HepG2 (cell line): ENCODE measurements around the gene ZNF581. TPM values are rescaled to one million over a fixed set of nuclear protein-coding genes. Genes with fewer than 3 reads are reported as not detected.
A peak's percentile ranks its signal among the peaks of the same experiment; 100 is the strongest.

Source experiments
- CREM ChIP-seq, 2 experiments: sonication (generic) in 1 of 2; formaldehyde crosslinking in 1 of 2; IDR thresholded peaks; 2 replicates each; pipeline versions ENCODE4 v1.4.0 to v1.6.1; 2016 to 2020; ENCODE audit warnings: antibody characterized with exemption in 1 of 2, mild to moderate bottlenecking in 1 of 2, missing genetic modification reagents in 1 of 2
- FIP1L1 ChIP-seq: fragments of 200-400 bp; formaldehyde crosslinking; IDR thresholded peaks from 2 replicates; pipeline ENCODE4 v1.6.1; 2018; ENCODE audit warnings: low read depth, mild to moderate bottlenecking, low read length, moderate library complexity, borderline replicate concordance; ENCODE audit not compliant: insufficient read depth
- GZF1 ChIP-seq: sonication (generic); formaldehyde crosslinking; IDR thresholded peaks from 2 replicates; pipeline ENCODE4 v1.5.1; 2020; ENCODE audit warnings: mild to moderate bottlenecking, missing genetic modification reagents
- KAT7 ChIP-seq: IDR thresholded peaks from 2 replicates; pipeline ENCODE4 v1.6.1; 2018; ENCODE audit warnings: borderline replicate concordance, missing compliant biosample characterization
- MXI1 ChIP-seq: IDR thresholded peaks from 3 replicates; pipeline ENCODE4 v1.6.1; 2012; ENCODE audit warnings: low read depth, low read length, inconsistent platforms, borderline replicate concordance
- SMYD3 ChIP-seq: sonication (generic); formaldehyde crosslinking; IDR thresholded peaks from 2 replicates; pipeline ENCODE4 v1.8.1; 2023; ENCODE audit warnings: mild to moderate bottlenecking, missing genetic modification reagents
- THAP11 ChIP-seq: IDR thresholded peaks from 2 replicates; pipeline ENCODE4 v1.6.1; 2016; ENCODE audit warnings: missing biosample characterization, missing genetic modification reagents
- ZMYM4 ChIP-seq: sonication (generic); formaldehyde crosslinking; IDR thresholded peaks from 2 replicates; pipeline ENCODE4 v1.8.1; 2023; ENCODE audit warnings: mild to moderate bottlenecking, missing genetic modification reagents
- ZNF274 ChIP-seq: sonication (generic); formaldehyde crosslinking; IDR thresholded peaks from 2 replicates; pipeline ENCODE4 v1.5.1; 2020; ENCODE audit warnings: mild to moderate bottlenecking, missing genetic modification reagents
- ZNF326 ChIP-seq: sonication (generic); formaldehyde crosslinking; IDR thresholded peaks from 2 replicates; pipeline ENCODE4 v1.4.0; 2020; ENCODE audit warnings: missing genetic modification reagents, borderline replicate concordance
- ZNF33A ChIP-seq: sonication (generic); formaldehyde crosslinking; IDR thresholded peaks from 2 replicates; pipeline ENCODE4 v1.5.1; 2020; ENCODE audit warnings: missing genetic modification reagents, mild to moderate bottlenecking, moderate library complexity, borderline replicate concordance
- ZNF382 ChIP-seq: sonication (generic); formaldehyde crosslinking; IDR thresholded peaks from 2 replicates; pipeline ENCODE4 v1.5.0; 2020; ENCODE audit warnings: missing genetic modification reagents, mild to moderate bottlenecking, borderline replicate concordance
- ZNF546 ChIP-seq: sonication (generic); formaldehyde crosslinking; conservative IDR thresholded peaks from 2 replicates; pipeline ENCODE4 v1.8.1; 2023; ENCODE audit warnings: mild to moderate bottlenecking, missing genetic modification reagents
- ZNF567 ChIP-seq: sonication (generic); formaldehyde crosslinking; IDR thresholded peaks from 2 replicates; pipeline ENCODE4 v1.8.1; 2023; ENCODE audit warnings: mild to moderate bottlenecking, missing genetic modification reagents, borderline replicate concordance
- polyA plus RNA-seq, 8 experiments: library from polyadenylated mRNA; depleted of rRNA in 3 of 8; stranded (reverse) in 7 of 8; unstranded in 1 of 8; fragments of >200 nt; fragmentation: Illumina TruSeq in 4 of 8; extraction: Trizol in 4 of 8; gene quantifications; 2 replicates each; pipeline versions ENCODE4 v1.2.1 to v1.2.3, GENCODE V29; 2011 to 2016; ENCODE audit warnings: low read depth in 4 of 8, missing spikeins in 1 of 8, mixed read lengths in 1 of 8; ENCODE audit not compliant: insufficient read depth in 1 of 8
- total RNA-seq, 5 experiments: library from RNA; depleted of rRNA; stranded (reverse); fragments of >200 nt; fragmentation: Illumina TruSeq; extraction: Trizol; gene quantifications; 2 replicates each; pipeline ENCODE4 v1.2.3, GENCODE V29; 2016; ENCODE audit warnings: low read depth in 1 of 5
- TF ChIP-seq, protein P1 (sequence below): sonication (generic); formaldehyde crosslinking; conservative IDR thresholded peaks from 2 replicates; pipeline ENCODE4 v1.8.0; 2022; ENCODE audit warnings: missing genetic modification reagents
- TF ChIP-seq, protein P2 (sequence below): sonication (generic); formaldehyde crosslinking; IDR thresholded peaks from 2 replicates; pipeline ENCODE4 v1.8.0; 2022; ENCODE audit warnings: mild to moderate bottlenecking, missing genetic modification reagents; ENCODE audit not compliant: insufficient replicate concordance
- TF ChIP-seq, protein P3 (sequence below): sonication (generic); formaldehyde crosslinking; IDR thresholded peaks from 2 replicates; pipeline ENCODE4 v1.4.0; 2020; ENCODE audit warnings: low read depth, mild to moderate bottlenecking, missing genetic modification reagents
- TF ChIP-seq, protein P4 (sequence below): sonication (generic); formaldehyde crosslinking; IDR thresholded peaks from 2 replicates; pipeline ENCODE4 v1.5.1; 2020; ENCODE audit warnings: missing genetic modification reagents, mild to moderate bottlenecking, borderline replicate concordance
- TF ChIP-seq, protein P5 (sequence below): sonication (generic); formaldehyde crosslinking; IDR thresholded peaks from 2 replicates; pipeline ENCODE4 v1.4.0; 2020; ENCODE audit warnings: mild to moderate bottlenecking, missing genetic modification reagents

ZNF581 gene
- total and polyA plus RNA-seq, 2 of the 13 experiments (the other 11 are each of a cell fraction or from before 2014, with no cell fraction given): 19.6 to 49.5 TPM

DNA sequence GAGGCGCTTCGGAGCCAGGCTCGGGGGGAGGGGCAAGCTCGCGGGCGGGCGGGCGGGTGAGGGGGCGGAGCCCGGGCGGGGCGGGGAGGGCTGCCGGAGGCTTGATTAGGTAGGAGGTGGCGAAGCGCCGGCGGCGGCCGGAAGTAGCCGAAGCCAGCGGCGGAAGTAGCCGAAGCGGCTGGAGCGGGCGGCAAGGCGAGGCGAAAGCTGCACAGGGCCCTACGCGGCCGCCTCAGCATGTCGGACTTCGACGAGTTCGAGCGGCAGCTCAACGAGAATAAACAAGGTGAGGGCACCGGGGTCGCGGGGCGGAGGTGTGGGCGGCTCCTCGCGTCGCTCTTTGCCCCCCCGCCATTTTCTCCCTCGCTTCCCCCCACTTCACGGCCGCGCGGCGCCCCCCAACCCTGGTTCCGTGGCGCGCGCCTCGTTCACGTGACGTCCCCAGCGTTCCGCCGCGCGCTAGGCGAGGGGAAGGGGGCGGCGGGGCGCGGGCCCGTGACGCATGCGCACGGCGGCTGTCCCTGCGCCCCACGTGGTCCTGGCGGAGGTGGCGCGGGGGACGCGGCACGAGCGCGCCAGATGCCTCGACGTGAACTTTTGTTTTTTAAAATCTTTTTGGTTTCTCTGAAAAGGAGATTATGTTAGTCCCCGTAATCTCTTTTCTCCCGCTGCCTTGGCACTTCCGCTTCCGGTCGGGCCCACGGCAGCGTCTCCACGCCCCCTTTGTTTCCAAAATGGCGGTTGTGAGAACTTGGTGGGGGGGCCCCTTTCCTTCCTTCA, 11.6 kb downstream of the ZNF581 start, which contains the start of gene U2AF2 (continued):
- no peak for TF ChIP-seq ZNF326 (CRISPR knock-in tag)
- TF ChIP-seq KAT7 (CRISPR knock-in tag): peak; percentile 62; the same call in 1 of the 2 replicates
- TF ChIP-seq, protein P1, sequence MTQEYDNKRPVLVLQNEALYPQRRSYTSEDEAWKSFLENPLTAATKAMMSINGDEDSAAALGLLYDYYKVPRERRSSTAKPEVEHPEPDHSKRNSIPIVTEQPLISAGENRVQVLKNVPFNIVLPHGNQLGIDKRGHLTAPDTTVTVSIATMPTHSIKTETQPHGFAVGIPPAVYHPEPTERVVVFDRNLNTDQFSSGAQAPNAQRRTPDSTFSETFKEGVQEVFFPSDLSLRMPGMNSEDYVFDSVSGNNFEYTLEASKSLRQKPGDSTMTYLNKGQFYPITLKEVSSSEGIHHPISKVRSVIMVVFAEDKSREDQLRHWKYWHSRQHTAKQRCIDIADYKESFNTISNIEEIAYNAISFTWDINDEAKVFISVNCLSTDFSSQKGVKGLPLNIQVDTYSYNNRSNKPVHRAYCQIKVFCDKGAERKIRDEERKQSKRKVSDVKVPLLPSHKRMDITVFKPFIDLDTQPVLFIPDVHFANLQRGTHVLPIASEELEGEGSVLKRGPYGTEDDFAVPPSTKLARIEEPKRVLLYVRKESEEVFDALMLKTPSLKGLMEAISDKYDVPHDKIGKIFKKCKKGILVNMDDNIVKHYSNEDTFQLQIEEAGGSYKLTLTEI (CRISPR knock-in tag): no peak
- TF ChIP-seq, protein P2, sequence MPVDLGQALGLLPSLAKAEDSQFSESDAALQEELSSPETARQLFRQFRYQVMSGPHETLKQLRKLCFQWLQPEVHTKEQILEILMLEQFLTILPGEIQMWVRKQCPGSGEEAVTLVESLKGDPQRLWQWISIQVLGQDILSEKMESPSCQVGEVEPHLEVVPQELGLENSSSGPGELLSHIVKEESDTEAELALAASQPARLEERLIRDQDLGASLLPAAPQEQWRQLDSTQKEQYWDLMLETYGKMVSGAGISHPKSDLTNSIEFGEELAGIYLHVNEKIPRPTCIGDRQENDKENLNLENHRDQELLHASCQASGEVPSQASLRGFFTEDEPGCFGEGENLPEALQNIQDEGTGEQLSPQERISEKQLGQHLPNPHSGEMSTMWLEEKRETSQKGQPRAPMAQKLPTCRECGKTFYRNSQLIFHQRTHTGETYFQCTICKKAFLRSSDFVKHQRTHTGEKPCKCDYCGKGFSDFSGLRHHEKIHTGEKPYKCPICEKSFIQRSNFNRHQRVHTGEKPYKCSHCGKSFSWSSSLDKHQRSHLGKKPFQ (CRISPR knock-in tag): peak; percentile 44
- peak; percentile 64; the same call in 1 of the 2 replicates for TF ChIP-seq SMYD3 (CRISPR knock-in tag)
- TF ChIP-seq, protein P3, sequence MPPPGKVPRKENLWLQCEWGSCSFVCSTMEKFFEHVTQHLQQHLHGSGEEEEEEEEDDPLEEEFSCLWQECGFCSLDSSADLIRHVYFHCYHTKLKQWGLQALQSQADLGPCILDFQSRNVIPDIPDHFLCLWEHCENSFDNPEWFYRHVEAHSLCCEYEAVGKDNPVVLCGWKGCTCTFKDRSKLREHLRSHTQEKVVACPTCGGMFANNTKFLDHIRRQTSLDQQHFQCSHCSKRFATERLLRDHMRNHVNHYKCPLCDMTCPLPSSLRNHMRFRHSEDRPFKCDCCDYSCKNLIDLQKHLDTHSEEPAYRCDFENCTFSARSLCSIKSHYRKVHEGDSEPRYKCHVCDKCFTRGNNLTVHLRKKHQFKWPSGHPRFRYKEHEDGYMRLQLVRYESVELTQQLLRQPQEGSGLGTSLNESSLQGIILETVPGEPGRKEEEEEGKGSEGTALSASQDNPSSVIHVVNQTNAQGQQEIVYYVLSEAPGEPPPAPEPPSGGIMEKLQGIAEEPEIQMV (CRISPR knock-in tag): 0 out of 2 replicates have a peak, but pooled peaks have one; percentile 43
- TF ChIP-seq, protein P4, sequence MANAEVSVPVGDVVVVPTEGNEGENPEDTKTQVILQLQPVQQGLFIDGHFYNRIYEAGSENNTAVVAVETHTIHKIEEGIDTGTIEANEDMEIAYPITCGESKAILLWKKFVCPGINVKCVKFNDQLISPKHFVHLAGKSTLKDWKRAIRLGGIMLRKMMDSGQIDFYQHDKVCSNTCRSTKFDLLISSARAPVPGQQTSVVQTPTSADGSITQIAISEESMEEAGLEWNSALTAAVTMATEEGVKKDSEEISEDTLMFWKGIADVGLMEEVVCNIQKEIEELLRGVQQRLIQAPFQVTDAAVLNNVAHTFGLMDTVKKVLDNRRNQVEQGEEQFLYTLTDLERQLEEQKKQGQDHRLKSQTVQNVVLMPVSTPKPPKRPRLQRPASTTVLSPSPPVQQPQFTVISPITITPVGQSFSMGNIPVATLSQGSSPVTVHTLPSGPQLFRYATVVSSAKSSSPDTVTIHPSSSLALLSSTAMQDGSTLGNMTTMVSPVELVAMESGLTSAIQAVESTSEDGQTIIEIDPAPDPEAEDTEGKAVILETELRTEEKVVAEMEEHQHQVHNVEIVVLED (CRISPR knock-in tag): peak; percentile 72
- TF ChIP-seq ZNF567 (CRISPR knock-in tag): 0 out of 2 replicates have a peak, but pooled peaks have one; percentile 42
- peak; percentile 76; the same call in 1 of the 2 replicates for TF ChIP-seq ZNF546 (CRISPR knock-in tag)
- peak; percentile 79 for TF ChIP-seq THAP11 (CRISPR knock-in tag)
- TF ChIP-seq FIP1L1: no peak
- TF ChIP-seq, protein P5, sequence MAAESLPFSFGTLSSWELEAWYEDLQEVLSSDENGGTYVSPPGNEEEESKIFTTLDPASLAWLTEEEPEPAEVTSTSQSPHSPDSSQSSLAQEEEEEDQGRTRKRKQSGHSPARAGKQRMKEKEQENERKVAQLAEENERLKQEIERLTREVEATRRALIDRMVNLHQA (CRISPR knock-in tag): no peak
- no peak for TF ChIP-seq CREM (IDR thresholded peaks at IDR 0.05)
- TF ChIP-seq CREM (CRISPR knock-in tag; IDR thresholded peaks at IDR 0.05): no peak
- TF ChIP-seq ZNF274 (CRISPR knock-in tag): no peak; the same call in 1 of the 2 replicates
- TF ChIP-seq ZNF33A (CRISPR knock-in tag): no peak
- TF ChIP-seq ZNF382 (CRISPR knock-in tag): no peak
- TF ChIP-seq MXI1: peak; percentile 83; the same call in 2 of the 3 replicates
- TF ChIP-seq ZMYM4 (CRISPR knock-in tag): peak; percentile 42; the same call in 1 of the 2 replicates
- TF ChIP-seq GZF1 (CRISPR knock-in tag): no peak
